ENCODE data around the gene AMOTL1. TPM values are rescaled to one million over a fixed set of nuclear protein-coding genes. Genes with fewer than 3 reads are reported as not detected.

The AMOTL1 gene
- polyA plus RNA-seq, 6 donors from 2014 or later = 0.07 to 0.15 TPM; not detected in 4

DNA sequence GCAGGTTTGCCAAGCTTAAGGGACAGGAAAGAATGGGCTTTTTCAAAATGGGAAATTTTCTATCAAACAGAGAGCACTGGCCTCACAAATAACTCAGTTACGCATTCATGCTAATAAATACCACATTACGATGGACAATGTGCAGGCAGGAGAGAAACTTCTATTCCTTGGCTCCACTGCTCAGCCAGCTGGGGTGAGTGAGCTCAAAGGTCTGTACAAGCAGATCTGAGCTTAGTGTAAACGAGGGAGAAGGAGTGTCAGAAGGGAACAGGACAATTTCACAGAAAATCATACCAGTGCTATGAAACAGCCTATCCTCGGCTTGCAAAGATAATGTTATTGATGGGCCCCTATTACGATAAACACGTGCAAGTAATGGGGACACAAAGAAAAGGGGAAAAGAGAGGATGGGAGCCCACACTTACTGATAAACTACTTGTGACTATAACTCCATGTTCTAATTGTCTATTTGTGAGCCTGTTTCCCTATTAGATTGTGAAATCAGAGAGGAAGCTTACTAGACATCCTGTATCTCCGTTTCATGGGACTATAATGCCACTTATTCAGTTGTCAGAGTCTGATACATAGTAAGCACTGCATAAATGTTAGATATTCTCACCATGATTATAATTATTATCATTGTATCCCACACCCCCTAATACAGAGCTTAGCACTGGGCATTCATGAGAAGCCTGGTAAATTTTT lies 46.3 kb downstream of the AMOTL1 start:
- Mint-ChIP-seq H3K36me3 (no peaks in the 10 kb centered on the region), H3K27ac (peak overlapping the region in 1 of 6 donors; percentile 50), H3K4me1 (peaks cover 0 to 5% (median 0%) of the 10 kb centered on the region in 3 donors), H3K4me3 (no peak overlapping the region), H3K9me3 (peaks cover 0 to 14% (median 3%) of the 10 kb centered on the region in 7 donors), H3K27me3 (no peaks in the 10 kb centered on the region)
- ATAC-seq (ENCODE audit: low read depth in 2 of 2) (no peak), DNase-seq (no peak)

- DNase-seq = no peak
- H3K27ac Mint-ChIP-seq = no peak overlapping the region
- peaks cover 0 to 14% (median 3%) of the 10 kb centered on the region in 7 donors for H3K9me3 Mint-ChIP-seq
- no peaks in the 10 kb centered on the region for H3K4me1 Mint-ChIP-seq
- ATAC-seq (ENCODE audit: low read depth in 2 of 2) = no peak
- H3K27me3 Mint-ChIP-seq = no peaks in the 10 kb centered on the region
- no peak overlapping the region for H3K4me3 Mint-ChIP-seq
- no peaks in the 10 kb centered on the region for H3K36me3 Mint-ChIP-seq
These were observed 47.7 kb downstream of the AMOTL1 start for GRCh38 chr11:94815705-94816344.

- Mint-ChIP-seq H3K9me3 (peaks cover 0 to 13% (median 3%) of the 10 kb centered on the region in 7 donors), H3K36me3 (no peaks in the 10 kb centered on the region), H3K27ac (no peak overlapping the region), H3K27me3 (no peaks in the 10 kb centered on the region), H3K4me1 (no peaks in the 10 kb centered on the region), H3K4me3 (no peak overlapping the region)
- ATAC-seq (ENCODE audit: low read depth in 2 of 2) (no peak), DNase-seq (no peak)
These were observed 52.3 kb downstream of the AMOTL1 start for GRCh38 chr11:94820480-94820879.

GRCh38 chr11:94821439-94821838 lies 53.3 kb downstream of the AMOTL1 start:
- ATAC-seq (ENCODE audit: low read depth in 2 of 2) (no peak), DNase-seq (no peak)
- Mint-ChIP-seq H3K4me3 (no peak overlapping the region), H3K27ac (no peak overlapping the region), H3K36me3 (no peaks in the 10 kb centered on the region), H3K9me3 (peaks cover 0 to 4% (median 0%) of the 10 kb centered on the region in 7 donors), H3K27me3 (no peaks in the 10 kb centered on the region), H3K4me1 (no peaks in the 10 kb centered on the region)

- H3K4me3 Mint-ChIP-seq = no peak overlapping the region
These were observed 53.9 kb downstream of the AMOTL1 start for GRCh38 chr11:94822080-94822479.

DNA sequence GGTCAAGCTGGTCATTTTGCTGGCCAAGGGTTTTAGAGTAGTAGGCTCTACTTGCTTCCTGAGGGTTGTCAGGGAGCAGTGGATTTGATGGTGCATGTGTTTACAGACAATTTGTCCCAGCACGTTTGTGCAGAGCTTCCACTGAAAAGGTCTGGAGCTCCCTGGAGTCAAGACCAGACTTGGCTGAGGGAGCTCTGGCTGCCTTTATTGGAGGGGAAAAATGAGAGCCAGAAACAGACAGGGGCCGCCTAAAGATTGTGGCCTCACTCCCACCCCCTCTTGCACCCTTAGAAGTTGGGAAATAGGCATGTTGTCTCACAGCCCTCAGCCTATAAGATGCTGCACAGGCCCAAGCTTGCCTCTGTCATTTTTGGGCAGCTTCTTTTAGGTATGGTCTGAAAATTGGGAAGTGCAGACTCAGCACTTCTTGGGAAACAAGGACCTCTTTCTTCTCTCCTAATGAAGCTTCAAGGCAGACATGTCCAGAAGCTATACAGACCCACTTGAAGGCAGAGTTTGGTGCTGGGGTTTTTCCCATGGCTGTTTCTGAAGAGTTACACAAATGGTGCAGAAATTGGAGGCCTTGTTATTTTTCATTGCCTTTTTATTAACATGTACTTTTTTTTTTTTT lies 55.1 kb downstream of the AMOTL1 start:
- H3K36me3 Mint-ChIP-seq = no peaks in the 10 kb centered on the region
- no peak overlapping the region for H3K27ac Mint-ChIP-seq
- H3K4me1 Mint-ChIP-seq = no peaks in the 10 kb centered on the region
- no peak overlapping the region for H3K4me3 Mint-ChIP-seq
- H3K9me3 Mint-ChIP-seq = peaks cover 0 to 2% (median 0%) of the 10 kb centered on the region in 7 donors
- no peaks in the 10 kb centered on the region for H3K27me3 Mint-ChIP-seq
- DNase-seq (no peak), ATAC-seq (ENCODE audit: low read depth in 2 of 2) (no peak)

More at GRCh38 chr11:94822080-94822479, 53.9 kb downstream of the AMOTL1 start:
- Mint-ChIP-seq H3K9me3 (no peaks in the 10 kb centered on the region), H3K27ac (no peak overlapping the region), H3K27me3 (no peaks in the 10 kb centered on the region), H3K4me1 (no peaks in the 10 kb centered on the region), H3K36me3 (no peaks in the 10 kb centered on the region)
- DNase-seq = no peak
- ATAC-seq (ENCODE audit: low read depth in 2 of 2) = no peak

- H3K36me3 Mint-ChIP-seq = no peaks in the 10 kb centered on the region
These were observed 56.9 kb downstream of the AMOTL1 start for GRCh38 chr11:94825031-94825430.

DNA sequence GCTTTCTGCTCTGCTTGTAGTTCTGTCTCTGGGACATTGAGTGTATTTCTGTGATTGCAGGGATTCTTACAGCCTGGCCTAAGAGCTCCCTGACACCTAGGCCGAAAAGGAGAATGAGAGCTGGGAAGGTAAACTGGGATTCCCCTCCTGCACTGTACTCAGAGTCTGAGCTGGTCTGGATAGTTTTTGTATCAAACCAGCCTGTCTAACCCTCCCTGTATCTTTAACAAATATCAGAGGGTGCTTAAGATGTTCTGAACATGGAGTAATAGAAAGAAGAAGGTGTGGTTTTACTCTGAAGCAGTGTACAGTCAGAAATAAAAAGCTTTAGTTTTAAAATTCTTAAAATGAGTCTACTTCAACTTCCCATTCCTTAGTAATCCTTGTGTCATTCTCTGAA lies 57.3 kb downstream of the AMOTL1 start:
- ATAC-seq (ENCODE audit: low read depth in 2 of 2) (no peak), DNase-seq (no peak)
- H3K27me3 Mint-ChIP-seq = no peaks in the 10 kb centered on the region
- peak overlapping the region in 1 of 6 donors; percentile 47 for H3K27ac Mint-ChIP-seq
- no peaks in the 10 kb centered on the region for H3K4me1 Mint-ChIP-seq
- no peaks in the 10 kb centered on the region for H3K36me3 Mint-ChIP-seq
- no peak overlapping the region for H3K4me3 Mint-ChIP-seq
- H3K9me3 Mint-ChIP-seq = peaks cover 0 to 2% (median 0%) of the 10 kb centered on the region in 7 donors

More at GRCh38 chr11:94825031-94825430, 56.9 kb downstream of the AMOTL1 start:
- Mint-ChIP-seq H3K4me3 (no peak overlapping the region), H3K27me3 (no peaks in the 10 kb centered on the region), H3K9me3 (peaks cover 0 to 2% (median 0%) of the 10 kb centered on the region in 7 donors), H3K4me1 (no peaks in the 10 kb centered on the region), H3K27ac (no peak overlapping the region)
- DNase-seq (no peak), ATAC-seq (ENCODE audit: low read depth in 2 of 2) (no peak)

- Mint-ChIP-seq H3K36me3 (no peaks in the 10 kb centered on the region), H3K4me3 (no peak overlapping the region), H3K4me1 (no peaks in the 10 kb centered on the region), H3K27ac (no peak overlapping the region), H3K27me3 (no peaks in the 10 kb centered on the region), H3K9me3 (peaks cover 0 to 2% (median 0%) of the 10 kb centered on the region in 7 donors)
- no peak for DNase-seq
- no peak for ATAC-seq (ENCODE audit: low read depth in 2 of 2)
These were observed 58.3 kb downstream of the AMOTL1 start for GRCh38 chr11:94826415-94826814.

DNA sequence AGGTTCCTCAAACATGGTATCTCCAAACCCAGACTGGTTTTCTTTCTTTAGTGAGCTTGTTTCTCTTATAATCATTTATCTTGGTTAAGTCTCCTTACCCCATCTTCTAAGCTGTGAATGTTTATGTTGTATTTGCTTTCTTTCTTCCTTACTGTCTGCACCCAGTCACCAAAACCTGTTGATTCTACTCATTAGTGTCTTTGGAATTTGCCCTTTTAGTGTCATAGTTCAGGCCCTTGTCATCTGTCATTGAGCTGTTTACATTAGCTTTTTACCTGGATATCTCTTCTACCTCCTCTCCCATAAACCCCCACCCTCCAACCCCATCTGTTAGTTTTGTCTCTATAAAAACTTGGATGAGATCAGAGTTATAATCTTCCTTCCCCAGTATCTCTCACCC lies 59.9 kb downstream of the AMOTL1 start:
- Mint-ChIP-seq H3K36me3 (no peaks in the 10 kb centered on the region), H3K4me1 (no peaks in the 10 kb centered on the region), H3K9me3 (peaks cover 0 to 2% (median 0%) of the 10 kb centered on the region in 7 donors), H3K4me3 (no peak overlapping the region), H3K27ac (no peak overlapping the region), H3K27me3 (no peaks in the 10 kb centered on the region)
- ATAC-seq (ENCODE audit: low read depth in 2 of 2) (no peak), DNase-seq (no peak)

DNA sequence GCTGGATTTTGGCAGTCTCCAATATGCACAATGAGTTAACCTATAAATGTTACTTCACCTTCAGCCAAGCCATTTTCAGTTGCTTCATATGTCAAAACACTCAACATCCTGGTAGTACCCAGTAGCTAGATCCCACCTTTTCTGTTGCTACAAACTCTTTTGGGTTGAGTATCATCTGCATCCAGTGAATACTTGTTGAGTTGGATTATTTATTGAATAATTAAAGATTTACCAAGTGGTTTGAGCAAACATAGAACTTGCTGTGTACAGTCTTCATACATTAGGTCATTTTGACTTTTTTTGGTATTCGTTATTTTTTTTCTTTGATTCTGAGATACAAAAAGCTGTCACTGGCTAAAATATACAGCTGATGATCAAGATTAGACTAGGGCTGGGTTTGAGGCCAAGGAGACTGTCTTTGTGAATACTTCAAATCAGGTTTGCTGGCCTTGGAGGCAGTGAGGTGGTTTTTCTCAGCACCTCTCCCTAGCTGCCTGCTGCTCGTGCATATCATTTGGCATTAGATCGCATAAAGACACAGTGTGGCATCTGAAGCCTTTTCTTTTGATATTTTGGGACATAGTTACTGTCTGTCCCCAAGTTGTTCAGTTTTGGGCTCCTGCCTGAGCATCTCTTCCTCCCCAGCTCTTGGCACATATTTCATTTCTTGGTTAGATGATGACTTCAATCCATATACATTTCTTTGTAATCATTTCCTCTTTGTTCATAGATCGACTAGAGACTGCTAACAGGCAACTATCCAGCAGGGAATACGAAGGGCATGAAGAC lies 62.8 kb downstream of the AMOTL1 start:
- H3K36me3 Mint-ChIP-seq = no peaks in the 10 kb centered on the region
- no peak for DNase-seq
- H3K4me1 Mint-ChIP-seq = no peaks in the 10 kb centered on the region
- peaks cover 0 to 2% (median 0%) of the 10 kb centered on the region in 7 donors for H3K9me3 Mint-ChIP-seq
- no peak for ATAC-seq (ENCODE audit: low read depth in 2 of 2)
- no peak overlapping the region for H3K27ac Mint-ChIP-seq
- no peaks in the 10 kb centered on the region for H3K27me3 Mint-ChIP-seq
- H3K4me3 Mint-ChIP-seq = no peak overlapping the region

DNA sequence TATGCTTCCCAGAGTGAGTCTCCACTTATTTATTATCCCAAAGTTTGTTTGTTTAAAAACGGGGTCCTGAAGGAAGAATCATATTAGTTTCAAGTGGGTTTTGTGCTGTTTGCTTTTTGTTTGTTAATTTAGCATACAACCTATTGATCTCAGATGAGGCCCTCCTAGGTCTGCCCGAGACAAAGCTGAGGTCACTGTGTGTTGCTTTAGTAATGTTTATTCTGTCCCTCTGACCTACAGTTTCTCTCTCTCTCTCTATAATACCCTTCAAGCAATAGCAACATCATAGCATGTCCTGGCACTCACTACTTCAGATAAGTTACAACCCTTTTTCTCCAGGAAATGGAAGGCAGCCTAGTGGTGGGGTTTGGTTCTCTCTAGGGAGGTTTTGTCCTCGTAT lies 63.4 kb downstream of the AMOTL1 start:
- ATAC-seq (ENCODE audit: low read depth in 2 of 2) (no peak), DNase-seq (no peak)
- Mint-ChIP-seq H3K27me3 (no peaks in the 10 kb centered on the region), H3K4me1 (no peaks in the 10 kb centered on the region), H3K4me3 (no peak overlapping the region), H3K27ac (no peak overlapping the region), H3K36me3 (no peaks in the 10 kb centered on the region), H3K9me3 (peaks cover 0 to 2% (median 0%) of the 10 kb centered on the region in 7 donors)

- Mint-ChIP-seq H3K27ac (no peak overlapping the region), H3K36me3 (no peaks in the 10 kb centered on the region), H3K4me3 (no peak overlapping the region), H3K27me3 (no peaks in the 10 kb centered on the region), H3K9me3 (peaks cover 0 to 2% (median 0%) of the 10 kb centered on the region in 7 donors), H3K4me1 (no peaks in the 10 kb centered on the region)
- no peak for DNase-seq
- no peak for ATAC-seq (ENCODE audit: low read depth in 2 of 2)
These were observed 64.6 kb downstream of the AMOTL1 start for GRCh38 chr11:94832604-94833235.

Measured in naive B cell (primary cell).